HFF-Myc (cell line): ENCODE measurements around the gene SLC35G4.
A peak's percentile ranks its signal among the peaks of the same experiment; 100 is the strongest.
"Not testable (repeated sequence)": the region's sequence is repeated elsewhere in the genome, so short reads cannot be mapped to it uniquely, and the experiment has no call there.

Experiments
- DNase-seq: peaks from one replicate; pipeline ENCODE4 v3.0.0-alpha.2; 2011; ENCODE audit warnings: low read depth; ENCODE audit errors: extremely low read depth
- H3K4me3 ChIP-seq: replicated peaks from 2 replicates; pipeline ENCODE4 v1.5.1; 2011; ENCODE audit warnings: low read depth, mild to moderate bottlenecking, control low read depth, low read length
- CTCF ChIP-seq: IDR thresholded peaks from 2 replicates; pipeline ENCODE4 v1.5.1; 2012; ENCODE audit warnings: mild to moderate bottlenecking, low read depth, low read length, control low read depth; ENCODE audit errors: missing control alignments

SLC35G4 gene

GRCh38 chr18:11585596-11585995, 23.8 kb upstream of the SLC35G4 start:
- no peak overlapping the region for H3K4me3 ChIP-seq
- no peak for DNase-seq
- TF ChIP-seq CTCF: no peak

- H3K4me3 ChIP-seq: no peak overlapping the region
- TF ChIP-seq CTCF: no peak
Measured at GRCh38 chr18:11586896-11587295, 22.5 kb upstream of the SLC35G4 start.

GRCh38 chr18:11587432-11587831, 22.0 kb upstream of the SLC35G4 start:
- no peak for DNase-seq
- no peak overlapping the region for H3K4me3 ChIP-seq
- no peak for TF ChIP-seq CTCF

More at GRCh38 chr18:11586896-11587295, 22.5 kb upstream of the SLC35G4 start:
- no peak for DNase-seq

- no peak overlapping the region for H3K4me3 ChIP-seq
- no peak for DNase-seq
- no peak for TF ChIP-seq CTCF
Measured at GRCh38 chr18:11587846-11588245, 21.6 kb upstream of the SLC35G4 start.

GRCh38 chr18:11591957-11592356, 17.4 kb upstream of the SLC35G4 start:
- H3K4me3 ChIP-seq: no peak overlapping the region
- peak; percentile 8 for TF ChIP-seq CTCF
- no peak for DNase-seq

- no peak for TF ChIP-seq CTCF
- no peak for DNase-seq
Measured at GRCh38 chr18:11600321-11600720, 9.1 kb upstream of the SLC35G4 start.

GRCh38 chr18:11607906-11608305, 1.5 kb upstream of the SLC35G4 start:
- no peak for TF ChIP-seq CTCF
- no peak overlapping the region for H3K4me3 ChIP-seq
- no peak for DNase-seq

More at GRCh38 chr18:11600321-11600720, 9.1 kb upstream of the SLC35G4 start:
- H3K4me3 ChIP-seq: no peak overlapping the region

GRCh38 chr18:11608618-11609017, 778 bp upstream of the SLC35G4 start:
- DNase-seq, H3K4me3 ChIP-seq: not testable (repeated sequence)

- H3K4me3 ChIP-seq, DNase-seq: not testable (repeated sequence)
Measured at GRCh38 chr18:11613073-11613472, 3.7 kb downstream of the SLC35G4 start.

- not testable (repeated sequence) for H3K4me3 ChIP-seq, DNase-seq
Measured at GRCh38 chr18:11613611-11614010, 4.2 kb downstream of the SLC35G4 start.

- not testable (repeated sequence) for DNase-seq, H3K4me3 ChIP-seq
Measured at GRCh38 chr18:11614042-11614441, 4.6 kb downstream of the SLC35G4 start.
